ENCODE results near the gene MYO9A.
"Not testable (repeated sequence)": the region's sequence is repeated elsewhere in the genome, so short reads cannot be mapped to it uniquely, and the experiment has no call there.

The MYO9A gene

GRCh38 chr15:72086920-72087648 lies 30.9 kb downstream of the MYO9A start:
- DNase-seq (ENCODE audit: low spot score): no peak

DNA sequence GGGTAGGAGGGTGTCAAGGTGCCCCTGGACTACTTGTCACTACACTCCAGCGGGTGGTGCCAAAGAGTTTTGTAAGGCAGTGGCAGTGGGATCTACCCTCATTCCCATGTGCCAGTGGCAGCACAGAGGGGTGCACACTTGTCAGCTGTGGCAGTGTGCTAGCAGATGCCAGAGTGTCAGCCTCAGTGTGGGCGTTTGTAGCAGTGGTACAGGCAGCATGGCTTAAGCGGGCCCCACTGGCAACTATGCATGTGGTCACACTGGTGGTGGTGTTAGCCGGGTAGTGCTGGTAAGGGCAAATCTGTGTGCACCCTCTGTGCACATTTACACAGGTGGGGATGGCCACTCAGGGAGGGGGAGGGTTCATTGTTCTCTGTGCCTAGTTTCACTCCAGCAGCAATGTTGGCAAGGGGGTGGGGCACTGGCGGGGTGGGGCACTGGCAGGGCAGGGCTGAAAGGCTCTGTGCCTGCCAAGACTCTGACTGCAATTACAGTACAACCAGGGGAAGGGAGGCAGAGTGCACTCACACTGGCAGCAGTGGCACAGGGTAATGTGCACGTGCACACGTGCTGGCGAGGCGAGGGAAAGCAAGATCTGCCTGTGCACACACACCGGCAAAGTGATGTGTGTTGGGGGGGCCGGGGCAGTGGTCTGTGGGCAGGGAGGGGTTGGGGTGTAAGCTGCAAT lies 31.8 kb downstream of the MYO9A start:
- no peak for DNase-seq (ENCODE audit: low spot score)

GRCh38 chr15:72082176-72082575 lies 35.8 kb downstream of the MYO9A start:
- DNase-seq (ENCODE audit: low spot score): no peak

- no peak for DNase-seq (ENCODE audit: low spot score)
Observed at GRCh38 chr15:72078887-72079286, 39.1 kb downstream of the MYO9A start.

GRCh38 chr15:72077950-72078349 lies 40.0 kb downstream of the MYO9A start:
- DNase-seq (ENCODE audit: low spot score): no peak

- DNase-seq (ENCODE audit: low spot score): no peak
Observed at GRCh38 chr15:72074335-72075060, 43.5 kb downstream of the MYO9A start.

DNA sequence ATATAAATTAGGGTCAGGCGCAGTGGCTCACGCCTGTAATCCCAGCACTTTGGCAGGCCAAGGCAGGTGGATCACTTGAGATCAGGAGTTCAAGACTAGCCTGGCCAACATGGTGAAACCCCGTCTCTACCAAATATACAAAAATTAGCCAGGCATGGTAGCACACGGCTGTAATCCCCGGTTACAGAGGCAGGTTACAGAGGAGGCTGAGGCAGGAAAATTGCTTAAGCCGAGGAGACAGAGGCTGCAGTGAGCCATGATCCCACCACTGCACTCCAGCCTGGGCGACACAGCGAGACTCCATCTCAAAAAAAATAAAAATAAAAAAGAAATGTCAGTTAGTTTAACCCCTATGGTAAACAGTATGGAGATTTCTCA lies 46.5 kb downstream of the MYO9A start:
- DNase-seq (ENCODE audit: low spot score): not testable (repeated sequence)

GRCh38 chr15:72070817-72071447 lies 47.0 kb downstream of the MYO9A start:
- no peak for DNase-seq (ENCODE audit: low spot score)

DNA sequence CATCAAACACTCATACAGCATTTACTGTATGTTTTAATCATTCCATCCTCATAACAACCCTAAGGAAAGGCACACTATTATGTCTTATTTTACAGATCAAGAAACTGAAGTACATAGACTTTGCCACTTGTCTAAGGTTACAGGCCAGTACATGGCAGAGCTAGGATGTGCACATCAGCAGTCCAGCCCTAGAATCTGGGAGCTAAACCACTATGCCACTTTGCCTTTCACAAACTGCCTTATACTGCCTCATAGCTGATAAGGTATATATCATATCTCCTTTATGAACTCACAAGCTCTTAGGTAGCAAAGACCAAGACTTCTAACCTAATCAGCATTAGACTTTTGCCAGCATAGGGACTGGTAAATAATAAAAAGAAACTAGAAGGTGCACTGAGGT lies 49.1 kb downstream of the MYO9A start:
- no peak for DNase-seq (ENCODE audit: low spot score)

DNA sequence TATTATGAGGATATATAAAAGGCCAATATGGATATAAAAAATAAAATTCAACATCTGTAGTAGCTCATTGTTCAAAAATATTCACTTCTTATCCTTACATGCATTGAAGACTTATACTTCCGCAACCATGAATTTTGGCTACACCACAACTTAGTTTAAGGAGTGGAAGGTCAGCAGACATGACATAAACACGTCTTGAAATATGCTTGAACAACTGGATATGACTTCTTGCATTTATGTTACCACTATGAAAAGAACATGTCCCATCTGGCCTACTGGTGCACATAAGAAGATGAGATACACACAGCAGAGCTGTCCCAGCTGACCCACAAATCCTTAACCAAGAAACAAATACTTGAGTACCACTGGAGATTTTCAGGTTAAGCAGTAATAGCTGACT lies 52.1 kb downstream of the MYO9A start:
- no peak for DNase-seq (ENCODE audit: low spot score)

- no peak for DNase-seq (ENCODE audit: low spot score)
Observed at GRCh38 chr15:72063186-72063585, 54.8 kb downstream of the MYO9A start.

- no peak for DNase-seq (ENCODE audit: low spot score)
Observed at GRCh38 chr15:72062319-72062718, 55.6 kb downstream of the MYO9A start.

DNA sequence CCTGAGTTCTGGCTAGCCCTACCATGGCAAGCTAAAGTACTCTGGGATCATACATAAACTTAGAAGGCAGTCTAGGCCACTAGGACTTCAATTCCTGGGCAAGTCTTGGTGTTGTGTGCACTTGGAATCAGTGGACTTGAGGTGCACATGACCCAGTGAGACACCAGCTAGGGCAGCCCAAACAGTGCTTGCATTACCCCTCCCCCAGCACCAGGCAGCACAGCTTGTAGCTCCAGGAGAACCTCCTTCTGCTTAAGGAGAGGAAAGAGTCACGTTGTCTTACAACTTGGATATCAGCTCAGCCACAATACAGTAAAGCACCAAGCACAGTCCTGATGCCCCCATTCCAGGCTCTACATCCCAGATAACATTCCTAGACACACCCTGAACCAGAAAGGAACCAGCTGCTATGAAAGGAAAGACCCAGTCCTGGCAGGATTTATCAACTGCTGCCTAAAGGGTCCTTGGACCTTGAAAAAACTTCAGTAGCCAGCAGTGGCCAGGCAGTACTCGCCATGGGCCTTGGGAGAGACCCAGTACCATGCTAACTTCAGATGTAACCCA lies 57.2 kb downstream of the MYO9A start:
- no peak for DNase-seq (ENCODE audit: low spot score)

DNA sequence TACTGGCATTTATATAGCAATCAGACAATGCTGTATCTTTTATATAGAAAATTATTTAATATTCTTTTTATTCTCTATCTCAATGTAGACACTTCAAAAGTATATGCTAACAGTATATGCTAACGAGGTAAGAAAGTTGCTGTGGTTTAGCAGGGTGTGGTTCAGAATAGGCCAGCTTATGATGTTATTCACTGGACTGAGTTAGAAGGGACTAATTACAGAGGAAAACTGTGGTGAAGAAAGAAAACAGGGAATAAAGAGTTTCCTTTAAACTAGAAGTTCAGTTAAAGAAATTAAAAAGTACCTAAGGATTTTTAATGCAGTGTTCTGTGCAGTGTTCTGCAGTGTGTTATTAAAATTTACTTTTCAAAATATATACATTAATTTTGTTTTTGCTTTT lies 59.4 kb downstream of the MYO9A start:
- DNase-seq (ENCODE audit: low spot score): no peak

- no peak for DNase-seq (ENCODE audit: low spot score)
Observed at GRCh38 chr15:72057548-72058091, 60.3 kb downstream of the MYO9A start.

GRCh38 chr15:72056217-72056616 lies 61.7 kb downstream of the MYO9A start:
- DNase-seq (ENCODE audit: low spot score): not testable (repeated sequence)

- DNase-seq (ENCODE audit: low spot score): not testable (repeated sequence)
Observed at GRCh38 chr15:72053297-72053696, 64.7 kb downstream of the MYO9A start.

DNA sequence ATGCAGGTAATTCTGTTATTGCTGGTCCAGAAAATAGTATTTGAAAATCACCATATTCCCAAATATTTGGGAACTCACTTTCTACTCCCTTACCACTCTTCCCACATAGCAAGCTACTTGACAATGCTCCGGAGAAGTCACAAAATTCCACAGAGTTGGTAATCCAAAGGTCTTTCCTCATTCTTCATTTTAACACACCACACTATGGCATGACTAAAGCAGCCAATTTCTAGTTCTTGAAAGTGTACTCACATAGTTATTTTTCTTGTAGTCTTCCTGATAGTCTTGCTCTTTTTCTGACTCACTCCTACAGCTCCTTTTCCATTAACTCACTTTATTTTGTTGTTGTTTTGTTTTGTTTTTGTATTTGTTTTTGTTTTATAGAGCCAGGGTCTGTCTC lies 67.2 kb downstream of the MYO9A start:
- DNase-seq (ENCODE audit: low spot score): no peak

DNA sequence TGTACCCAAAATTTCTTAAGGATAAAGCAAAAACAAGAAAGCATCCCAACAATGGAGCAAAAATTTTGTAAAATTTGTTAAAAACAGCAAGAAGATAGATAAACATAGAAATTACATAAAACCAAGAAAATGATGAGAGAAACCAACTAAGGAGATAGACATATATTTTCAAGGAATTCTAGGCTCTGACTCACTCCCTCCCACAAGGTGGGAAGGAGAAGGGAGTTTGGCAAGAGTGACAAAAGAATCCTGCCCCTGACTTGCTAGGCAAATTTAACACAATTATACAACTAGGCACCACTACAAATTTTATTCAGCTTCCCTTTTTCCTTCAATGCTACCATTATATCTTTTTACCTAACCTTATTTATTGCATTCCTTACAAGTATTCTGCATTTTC lies 70.9 kb downstream of the MYO9A start:
- DNase-seq (ENCODE audit: low spot score): no peak

DNA sequence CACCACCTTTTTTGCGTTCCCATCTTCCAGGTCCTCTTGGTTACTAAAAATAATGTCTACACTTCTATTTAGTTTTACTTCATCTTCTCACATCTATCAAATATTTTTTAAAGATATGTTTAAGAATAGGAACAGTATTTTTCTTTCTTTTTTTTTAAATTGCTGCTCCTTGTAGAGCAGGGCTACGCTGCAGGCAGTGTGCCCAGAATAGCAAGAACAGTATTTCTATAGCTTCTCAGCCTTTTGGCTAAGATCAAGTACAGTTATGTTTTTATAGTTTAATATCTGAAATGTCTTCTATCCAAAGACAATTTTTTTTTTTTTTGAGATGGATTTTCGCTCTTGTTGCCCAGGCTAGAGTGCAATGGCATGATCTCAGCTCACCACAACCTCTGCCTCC lies 73.0 kb downstream of the MYO9A start:
- DNase-seq (ENCODE audit: low spot score): no peak

DNA sequence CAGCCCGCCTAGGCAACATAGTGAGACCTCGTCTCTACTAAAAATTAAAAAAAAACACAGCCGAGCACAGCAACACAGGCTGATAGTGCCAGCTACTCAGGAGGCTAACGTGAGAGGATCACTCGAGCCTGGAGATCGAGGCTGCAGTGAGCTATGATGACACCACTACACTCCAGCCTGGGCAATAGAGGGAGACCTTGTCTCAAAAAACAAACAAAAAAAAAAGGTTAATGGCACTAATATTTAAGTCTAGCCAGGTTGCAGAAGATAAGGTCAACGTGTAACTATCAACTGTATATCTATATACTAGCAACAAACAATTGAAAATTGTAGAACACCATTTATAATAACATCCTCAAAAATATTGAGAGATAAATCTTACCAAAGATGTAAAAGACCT lies 75.1 kb downstream of the MYO9A start:
- no peak for DNase-seq (ENCODE audit: low spot score)

DNA sequence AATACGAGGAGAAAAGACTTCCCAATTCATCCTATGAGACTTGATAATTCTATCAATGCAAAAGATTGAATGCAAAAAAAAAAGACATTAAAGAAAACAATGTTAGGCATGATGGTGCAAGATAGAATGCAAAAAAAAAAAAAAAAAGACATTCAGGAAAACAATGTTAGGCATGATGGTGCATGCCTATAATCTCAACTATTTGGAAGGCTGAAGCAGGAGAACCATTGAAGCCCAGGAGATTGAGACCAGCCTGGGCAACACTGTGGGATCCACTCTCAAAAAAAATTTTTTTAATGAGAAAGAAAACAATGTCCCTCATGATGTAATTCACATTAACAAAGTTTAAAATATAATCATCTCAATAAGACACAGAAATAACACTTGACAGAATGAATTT lies 75.9 kb downstream of the MYO9A start:
- DNase-seq (ENCODE audit: low spot score): no peak

Data from SK-N-DZ (cell line).